ENCODE data around the gene JAKMIP2.

The JAKMIP2 gene

DNA sequence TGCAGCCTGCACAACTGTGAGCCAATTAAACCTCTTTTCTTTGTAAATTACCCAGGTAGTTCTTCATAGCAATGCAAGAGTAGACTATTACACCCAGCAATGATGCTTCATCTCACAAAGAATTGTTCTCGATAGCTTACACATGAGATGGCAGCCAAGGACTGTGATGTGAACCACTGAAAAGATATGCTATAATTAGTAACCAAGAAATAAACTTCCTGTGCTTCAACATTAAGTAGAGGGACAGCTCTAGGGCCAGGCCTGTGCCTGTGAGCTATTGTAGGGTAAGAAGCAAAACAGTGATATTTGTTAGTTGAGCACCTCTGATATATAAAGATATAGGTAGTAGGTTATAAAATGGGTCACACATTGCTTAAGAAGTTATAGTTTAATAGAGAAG is 230.9 kb downstream of the JAKMIP2 start:
- DNase-seq: no peak

GRCh38 chr5:147547730-147548129 is 234.8 kb downstream of the JAKMIP2 start:
- DNase-seq: no peak

GRCh38 chr5:147544556-147544955 is 238.0 kb downstream of the JAKMIP2 start:
- no peak for DNase-seq

GRCh38 chr5:147539053-147539452 is 243.5 kb downstream of the JAKMIP2 start:
- no peak for DNase-seq

DNA sequence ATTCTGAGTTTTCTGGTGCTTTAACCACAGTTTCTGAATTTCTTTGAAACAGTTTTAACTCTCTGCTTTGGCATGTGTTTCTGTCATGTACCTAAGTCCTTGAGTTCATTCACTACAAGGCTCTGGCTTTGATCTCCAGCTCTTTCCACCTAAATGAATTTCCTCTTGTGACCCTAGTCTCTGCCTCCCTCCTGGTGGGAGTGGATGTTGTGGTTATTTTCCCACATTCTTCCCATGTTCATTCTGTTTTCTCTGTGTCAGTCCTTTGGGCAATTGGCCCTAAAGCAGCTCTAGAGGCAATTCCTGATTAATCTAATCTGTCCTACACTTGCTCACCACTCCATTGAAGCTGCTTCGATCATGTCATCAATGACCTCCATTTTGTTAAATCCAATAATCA is 244.3 kb downstream of the JAKMIP2 start:
- no peak for DNase-seq

Measured in CD4-positive, alpha-beta T cell treated with Interleukin-6 for 4 hours (primary cell).